NCI-H187 (cell line): Measurements from ENCODE around the gene NAA25.
"Not testable (repeated sequence)": the region's sequence is repeated elsewhere in the genome, so short reads cannot be mapped to it uniquely, and the experiment has no call there.

Source experiments
- DNase-seq, 2 experiments: peaks; one replicate each; lab custom pipeline; 2025; lab: John Stamatoyannopoulos, UW

The NAA25 gene

GRCh38 chr12:112009596-112009995 lies 99.0 kb downstream of the NAA25 start:
- DNase-seq, result not testable (repeated sequence)

- no peak for DNase-seq
Measured at GRCh38 chr12:112008918-112009317, 99.7 kb downstream of the NAA25 start.

- DNase-seq, result no peak
Measured at GRCh38 chr12:112007945-112008344, 100.6 kb downstream of the NAA25 start.

- no peak for DNase-seq
Measured at GRCh38 chr12:112005419-112006395, 102.9 kb downstream of the NAA25 start.

GRCh38 chr12:112004041-112004440 lies 104.5 kb downstream of the NAA25 start:
- no peak for DNase-seq

GRCh38 chr12:112001576-112001975 lies 107.0 kb downstream of the NAA25 start:
- DNase-seq, result no peak

GRCh38 chr12:112000820-112001219 lies 107.8 kb downstream of the NAA25 start:
- DNase-seq, result no peak

- DNase-seq, result not testable (repeated sequence)
Measured at GRCh38 chr12:111999129-111999528, 109.5 kb downstream of the NAA25 start.

GRCh38 chr12:111998015-111998414 lies 110.6 kb downstream of the NAA25 start:
- no peak for DNase-seq

- no peak for DNase-seq
Measured at GRCh38 chr12:111997300-111997699, 111.3 kb downstream of the NAA25 start.

GRCh38 chr12:111995782-111996480 lies 112.7 kb downstream of the NAA25 start:
- DNase-seq, result no peak

- DNase-seq, result not testable (repeated sequence)
Measured at GRCh38 chr12:111994211-111995111, 114.1 kb downstream of the NAA25 start.

GRCh38 chr12:111993292-111994150 lies 115.1 kb downstream of the NAA25 start:
- DNase-seq, result no peak

- no peak for DNase-seq
Measured at GRCh38 chr12:111992464-111992863, 116.1 kb downstream of the NAA25 start.

GRCh38 chr12:111991946-111992345 lies 116.6 kb downstream of the NAA25 start:
- DNase-seq, result no peak

- DNase-seq, result no peak
Measured at GRCh38 chr12:111991535-111991934, 117.0 kb downstream of the NAA25 start.

- DNase-seq, result no peak
Measured at GRCh38 chr12:111984820-111985219, 123.8 kb downstream of the NAA25 start.

GRCh38 chr12:111981987-111982386 lies 126.6 kb downstream of the NAA25 start:
- DNase-seq, result no peak

GRCh38 chr12:111980598-111980997 lies 128.0 kb downstream of the NAA25 start:
- DNase-seq, result no peak

GRCh38 chr12:111978545-111978944 lies 130.0 kb downstream of the NAA25 start:
- DNase-seq, result no peak

- no peak for DNase-seq
Measured at GRCh38 chr12:111976860-111977259, 131.7 kb downstream of the NAA25 start.
